CD4-positive, alpha-beta T cell treated with Interleukin-15 for 1 hour (primary cell): Measurements from ENCODE around the gene COL15A1.

Source experiments
- DNase-seq: peaks from one replicate; pipeline ENCODE4 v3.0.0-alpha.2; 2020

Gene COL15A1

GRCh38 chr9:98950262-98950661, 6.6 kb downstream of the COL15A1 start:
- DNase-seq: no peak

- no peak for DNase-seq
Measured at GRCh38 chr9:98951967-98952366, 8.3 kb downstream of the COL15A1 start.

DNA sequence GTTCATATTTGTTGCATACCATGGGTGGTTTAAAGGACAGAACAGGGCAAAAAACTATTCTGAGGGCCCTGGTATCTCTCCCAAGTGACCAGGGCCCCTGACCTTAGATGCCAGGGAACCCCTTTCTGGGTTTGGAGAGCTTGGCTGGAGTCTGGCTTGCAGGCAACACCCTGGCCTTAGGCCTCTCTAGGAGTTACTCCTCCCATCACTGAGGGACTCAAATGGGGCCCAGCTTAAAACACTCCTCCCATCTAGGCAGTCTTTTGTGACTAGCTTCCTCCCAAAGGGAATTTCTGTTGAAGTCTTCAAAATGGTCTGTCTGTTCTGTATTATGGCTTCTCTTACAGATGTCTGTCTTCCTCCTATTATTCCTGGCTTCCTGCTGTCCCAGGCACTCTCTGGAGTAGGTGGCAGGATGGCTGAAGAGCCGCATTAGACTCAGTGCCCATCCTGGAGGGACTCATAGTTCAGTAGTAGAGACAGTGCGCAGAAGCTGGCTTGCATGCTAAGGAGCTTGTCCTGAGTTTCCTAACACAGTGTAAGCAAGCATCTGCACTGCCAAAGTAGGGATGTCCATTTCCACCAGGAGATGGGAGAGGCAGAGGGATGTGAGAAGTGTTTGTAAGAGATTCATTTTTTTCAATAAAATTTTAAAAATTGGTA, 10.0 kb downstream of the COL15A1 start:
- DNase-seq: no peak

GRCh38 chr9:98954244-98954610, 10.5 kb downstream of the COL15A1 start:
- no peak for DNase-seq

GRCh38 chr9:98955259-98955658, 11.6 kb downstream of the COL15A1 start:
- DNase-seq: no peak

DNA sequence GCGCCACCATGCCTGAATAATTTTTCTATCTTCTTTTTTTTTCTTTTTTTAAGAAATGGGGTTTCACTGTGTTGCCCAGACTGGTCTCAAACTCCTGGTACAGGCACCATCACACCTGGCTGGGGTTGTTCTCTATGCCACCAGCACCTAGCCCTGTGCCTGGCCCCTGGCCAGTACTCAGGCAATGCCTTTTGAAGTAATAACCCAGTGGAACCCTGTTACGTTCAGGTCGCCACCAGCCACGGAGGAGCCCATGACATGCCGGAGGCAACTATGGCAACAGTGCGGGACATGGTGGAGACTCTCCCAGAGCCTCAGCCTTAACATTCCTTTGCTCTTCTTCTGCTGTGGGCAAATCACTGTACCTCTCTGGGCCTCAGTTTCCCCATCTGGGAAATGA, 14.1 kb downstream of the COL15A1 start:
- no peak for DNase-seq

DNA sequence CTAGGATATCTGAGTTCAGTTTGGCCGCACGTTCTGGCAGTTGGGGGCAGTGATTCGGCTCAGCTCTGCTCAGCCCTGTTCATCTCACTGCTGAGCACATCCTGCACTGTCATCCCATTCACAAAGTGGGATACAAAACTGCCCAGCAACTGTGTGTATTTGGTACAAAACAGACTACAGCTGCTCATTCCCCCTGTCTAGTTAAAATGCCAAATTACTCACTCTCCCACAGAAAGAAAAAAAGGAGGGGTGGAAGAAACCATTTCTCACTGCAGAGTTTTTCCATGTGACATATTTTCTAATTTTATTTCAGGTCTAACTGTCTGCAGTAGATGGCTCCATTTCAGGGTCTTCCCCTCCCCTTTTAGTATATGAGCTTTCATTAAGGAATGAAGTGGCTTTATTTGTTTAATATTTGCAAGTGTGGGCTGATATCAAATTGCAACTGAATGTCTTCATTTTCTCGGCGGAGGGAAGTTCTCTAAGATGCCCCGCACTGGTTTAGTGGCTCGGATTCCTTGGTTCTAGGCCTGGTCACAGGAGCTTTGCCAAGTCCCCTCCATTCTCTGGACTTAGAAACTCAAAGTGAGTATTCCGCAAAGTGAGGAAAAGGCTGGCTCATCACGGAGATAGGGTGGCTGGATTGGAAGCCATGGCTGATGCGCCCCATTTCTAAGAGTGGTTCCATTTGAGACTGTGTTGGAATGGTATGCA, 14.7 kb downstream of the COL15A1 start:
- DNase-seq: no peak

DNA sequence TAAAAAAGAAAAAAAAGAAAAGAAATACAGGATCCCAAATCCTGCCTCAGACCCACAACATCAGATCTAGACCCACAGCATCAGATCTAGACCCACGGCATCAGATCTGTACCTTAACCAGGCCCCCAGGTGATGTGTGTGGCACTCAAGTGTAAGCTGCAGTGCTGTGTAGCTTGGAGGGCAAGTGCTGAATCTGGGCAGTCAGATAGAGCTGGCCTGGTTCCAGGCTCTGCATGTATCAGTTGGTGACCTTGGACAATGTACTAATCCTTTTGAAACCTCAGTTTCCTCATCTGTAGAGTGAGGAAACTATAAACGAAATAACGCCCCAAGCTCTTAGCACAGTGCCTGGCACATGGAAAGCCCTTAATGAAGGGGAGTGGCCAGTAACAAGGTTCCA, 16.7 kb downstream of the COL15A1 start:
- DNase-seq: no peak

- no peak for DNase-seq
Measured at GRCh38 chr9:98961513-98962180, 17.9 kb downstream of the COL15A1 start.

GRCh38 chr9:98962181-98962560, 18.5 kb downstream of the COL15A1 start:
- DNase-seq: no peak

GRCh38 chr9:98962861-98963260, 19.2 kb downstream of the COL15A1 start:
- no peak for DNase-seq

DNA sequence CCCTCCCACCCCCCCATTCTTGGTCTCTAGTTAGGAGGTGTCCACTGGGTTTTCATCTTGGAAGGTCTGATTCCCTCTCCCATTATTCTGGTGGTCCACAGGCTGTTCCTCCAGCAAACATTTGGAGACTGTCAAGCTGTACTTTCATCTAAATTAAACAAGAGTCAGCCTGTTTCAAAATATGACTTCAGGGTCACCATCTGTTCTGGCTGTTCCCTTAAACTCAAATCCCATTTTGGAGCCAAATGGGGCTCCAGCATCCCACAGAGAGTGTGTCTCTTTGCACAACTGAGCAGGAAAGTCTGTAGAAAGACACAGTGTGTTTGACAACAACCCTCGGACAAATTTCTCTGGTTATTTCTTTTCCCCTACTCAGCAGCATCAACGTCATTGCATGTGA, 20.5 kb downstream of the COL15A1 start:
- no peak for DNase-seq

- no peak for DNase-seq
Measured at GRCh38 chr9:98964911-98965336, 21.2 kb downstream of the COL15A1 start.

- no peak for DNase-seq
Measured at GRCh38 chr9:98966676-98967075, 23.0 kb downstream of the COL15A1 start.

GRCh38 chr9:98967257-98967656, 23.6 kb downstream of the COL15A1 start:
- no peak for DNase-seq

DNA sequence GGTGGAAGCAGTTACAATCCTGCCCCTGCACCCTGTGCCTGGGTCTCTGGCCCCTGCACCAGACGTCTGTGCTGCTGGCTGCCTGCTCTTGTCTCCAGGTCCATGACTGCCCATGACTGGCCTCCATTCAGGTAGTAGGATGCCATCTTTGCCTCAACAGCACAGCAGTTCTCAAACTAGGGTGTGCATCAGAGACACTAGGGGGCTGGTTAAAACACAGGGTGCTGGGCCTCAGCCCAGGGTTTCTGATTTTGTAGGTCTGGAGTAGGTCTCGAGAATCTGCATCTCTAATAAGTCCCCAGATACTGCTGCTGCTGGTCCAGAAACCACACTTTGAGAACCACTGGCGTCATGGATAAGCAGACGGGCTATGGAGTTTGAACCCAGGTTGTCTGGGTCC, 24.0 kb downstream of the COL15A1 start:
- no peak for DNase-seq

DNA sequence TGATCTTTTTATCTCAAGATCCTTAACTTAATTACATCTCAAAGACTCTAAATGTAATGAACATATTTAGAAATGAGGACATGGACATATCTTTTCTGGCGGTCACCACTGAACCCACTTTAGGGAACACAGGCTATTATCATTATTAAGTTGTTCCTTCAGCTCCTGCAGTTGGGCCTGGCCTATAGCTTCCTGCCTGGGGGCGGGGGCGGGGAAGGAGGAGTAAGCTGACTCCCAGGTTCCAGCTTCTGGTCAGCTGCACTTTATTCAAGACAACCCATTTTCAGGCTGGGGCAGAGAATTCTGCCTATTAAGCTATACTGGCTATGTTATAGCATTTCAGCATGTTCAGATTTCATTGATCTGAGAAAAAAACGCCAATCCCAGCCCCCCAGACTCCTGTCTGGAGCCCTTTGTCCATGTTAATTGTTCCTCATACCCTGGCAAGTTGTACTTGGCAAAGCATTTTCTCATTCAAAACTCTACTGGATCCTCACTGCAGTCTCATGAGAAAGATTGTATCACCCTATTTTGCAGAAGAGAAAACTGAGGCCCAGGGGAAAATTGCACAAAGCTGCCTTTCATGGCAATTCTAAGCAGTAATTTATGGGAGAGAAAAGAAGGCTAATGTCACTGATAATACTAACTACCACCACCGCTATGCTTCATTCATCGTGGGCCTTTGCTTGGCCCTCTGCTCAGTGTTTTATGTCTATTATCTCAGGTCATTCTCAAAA, 25.1 kb downstream of the COL15A1 start:
- DNase-seq: no peak

DNA sequence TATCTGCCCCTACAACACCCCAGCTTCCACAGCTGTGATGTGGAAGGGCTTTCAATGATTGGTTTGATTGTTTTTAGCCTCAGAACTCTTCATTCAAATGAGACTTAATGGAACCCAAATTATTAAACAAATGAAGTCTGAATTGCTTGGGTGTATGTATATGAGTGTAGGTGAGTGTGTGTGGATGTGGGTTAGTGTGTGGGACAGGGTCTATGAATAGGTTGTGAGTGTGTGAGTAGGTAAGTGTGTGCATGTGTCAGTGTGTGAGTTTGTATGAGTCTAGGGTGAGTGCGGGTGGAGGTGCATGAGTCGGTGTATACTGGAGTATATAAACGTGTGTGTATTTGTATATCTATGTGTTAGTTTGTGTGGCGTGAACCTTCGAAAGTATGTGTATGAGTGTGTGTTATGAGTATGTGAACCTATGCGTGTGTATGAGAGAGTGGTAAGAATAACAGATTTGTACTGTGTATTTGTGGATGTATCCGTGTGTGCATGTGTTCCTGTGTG, 26.9 kb downstream of the COL15A1 start:
- DNase-seq: no peak

DNA sequence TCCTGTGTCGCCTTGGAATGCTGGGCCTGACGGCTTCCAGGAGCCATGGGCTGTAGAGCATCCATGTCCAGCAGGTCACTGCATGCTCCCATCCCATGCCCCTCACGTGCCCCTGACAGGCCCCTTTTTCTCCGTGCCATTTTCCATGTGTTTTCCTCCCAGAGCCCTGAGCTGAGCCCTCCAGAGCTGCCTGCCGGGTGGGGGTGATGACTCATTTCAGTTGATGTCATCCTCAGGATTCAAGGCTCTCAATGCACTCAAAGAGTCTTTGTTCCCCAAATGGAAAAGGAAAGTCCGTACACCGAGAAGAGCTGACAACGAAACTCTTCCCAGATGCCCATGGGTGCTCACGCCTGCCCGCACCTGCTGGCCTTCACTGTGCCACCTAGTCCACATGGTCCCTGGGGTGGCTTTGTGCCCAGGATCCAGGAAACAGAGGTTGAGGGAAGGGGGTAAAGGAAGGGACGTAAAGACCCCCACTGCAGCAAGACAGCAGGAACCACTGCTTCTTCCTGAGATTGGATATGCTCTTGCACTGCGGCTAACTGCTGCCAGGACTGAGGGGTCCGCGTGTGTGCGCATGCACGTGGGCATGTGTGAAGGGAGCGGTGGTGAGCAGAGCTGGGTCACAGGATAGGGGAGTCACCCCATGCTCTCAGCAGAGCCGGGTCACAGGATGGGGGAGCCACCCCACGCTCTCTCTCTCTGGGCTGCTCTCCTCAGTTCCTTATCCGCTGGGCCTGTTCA, 27.6 kb downstream of the COL15A1 start:
- no peak for DNase-seq

DNA sequence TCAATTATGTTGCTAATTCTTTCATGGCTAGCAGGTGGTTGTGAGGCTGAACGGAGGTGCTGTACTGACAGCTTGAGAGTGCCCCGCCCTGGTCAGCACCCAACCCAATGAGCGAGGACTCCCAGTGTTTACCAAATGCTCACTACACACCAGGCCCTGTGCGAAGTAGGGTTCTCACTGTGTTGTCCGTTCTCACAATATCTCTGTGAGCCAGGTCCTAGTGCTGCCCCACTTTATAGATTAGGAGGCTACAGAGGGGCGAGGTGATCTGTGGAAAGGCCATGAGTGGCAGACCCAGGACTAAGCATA, 28.2 kb downstream of the COL15A1 start:
- no peak for DNase-seq

- no peak for DNase-seq
Measured at GRCh38 chr9:98972716-98973115, 29.0 kb downstream of the COL15A1 start.

GRCh38 chr9:98973171-98973570, 29.5 kb downstream of the COL15A1 start:
- DNase-seq: no peak

DNA sequence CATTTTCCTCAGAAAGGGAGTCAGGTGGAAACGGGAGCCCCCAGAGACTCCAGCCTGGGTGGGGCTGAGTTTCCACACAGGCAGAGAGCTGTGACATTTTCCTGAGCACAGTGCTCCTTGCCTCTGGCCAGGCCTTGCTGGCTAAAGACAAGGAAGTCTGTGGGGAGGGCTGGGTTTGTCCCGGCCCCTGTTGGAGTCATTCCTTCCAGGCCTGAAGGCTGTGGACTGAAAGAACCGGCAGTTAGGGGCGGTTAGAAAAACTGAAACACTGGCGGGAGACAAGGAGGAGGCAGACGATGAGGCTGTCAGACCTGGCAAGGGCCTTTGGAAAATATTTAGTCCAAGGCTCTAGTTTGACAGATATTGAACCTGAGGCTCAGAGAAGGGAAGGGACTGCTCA, 29.9 kb downstream of the COL15A1 start:
- no peak for DNase-seq
